Activated CD4-positive, CD25-positive, alpha-beta regulatory T cell treated with anti-CD3 and anti-CD28 coated beads, Interleukin-2, amount 50 U/mL, for 72 hours (primary cell): ENCODE data around the gene TMEM51.
"Not testable (repeated sequence)": the region's sequence is repeated elsewhere in the genome, so short reads cannot be mapped to it uniquely, and the experiment has no call there.

Experiments used
- DNase-seq: peaks from one replicate; pipeline ENCODE4 v3.0.0; 2021

TMEM51 gene

DNA sequence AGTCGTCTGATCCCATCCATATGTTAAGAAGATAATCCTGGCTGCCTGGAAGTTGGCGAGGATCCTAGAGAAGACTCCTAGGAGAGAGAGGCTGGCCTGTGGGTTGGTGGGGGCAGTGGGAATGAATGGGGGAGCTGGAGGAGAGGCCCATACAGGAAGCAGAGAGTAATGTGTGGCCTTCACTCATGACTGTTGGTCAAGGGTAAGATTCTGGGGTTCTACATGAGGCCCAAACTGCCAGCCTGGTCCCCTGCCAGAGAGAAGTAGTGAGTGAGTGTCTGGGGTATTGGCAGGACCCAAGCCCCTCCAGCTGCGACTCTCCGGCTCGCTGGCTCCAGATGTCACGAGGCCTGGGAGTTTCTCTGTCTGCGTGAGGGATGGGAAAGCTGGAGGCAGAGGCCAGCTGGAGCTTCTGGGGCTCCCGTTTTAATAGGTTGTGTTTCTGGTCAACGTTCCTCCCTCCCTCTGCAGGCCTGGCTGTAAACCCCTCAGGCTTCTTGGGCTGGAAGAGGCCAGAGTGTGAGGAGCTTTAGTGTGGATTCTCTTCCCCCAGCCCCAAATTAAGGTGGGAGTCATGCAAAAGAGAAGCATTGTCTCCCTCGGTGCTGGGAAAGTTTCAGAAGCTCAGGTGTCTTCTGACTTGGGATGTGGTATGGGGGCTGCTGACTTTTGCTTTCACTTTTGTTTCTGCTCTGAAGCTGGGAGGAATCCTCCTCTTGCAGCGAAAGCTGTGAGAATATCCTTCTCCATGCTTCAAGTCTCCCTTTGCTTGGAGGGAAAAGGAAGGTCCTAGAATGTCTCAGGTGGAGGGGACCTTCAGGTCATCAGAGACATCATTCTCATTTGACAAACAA, 2.6 kb downstream of the TMEM51 start:
- DNase-seq = no peak

DNA sequence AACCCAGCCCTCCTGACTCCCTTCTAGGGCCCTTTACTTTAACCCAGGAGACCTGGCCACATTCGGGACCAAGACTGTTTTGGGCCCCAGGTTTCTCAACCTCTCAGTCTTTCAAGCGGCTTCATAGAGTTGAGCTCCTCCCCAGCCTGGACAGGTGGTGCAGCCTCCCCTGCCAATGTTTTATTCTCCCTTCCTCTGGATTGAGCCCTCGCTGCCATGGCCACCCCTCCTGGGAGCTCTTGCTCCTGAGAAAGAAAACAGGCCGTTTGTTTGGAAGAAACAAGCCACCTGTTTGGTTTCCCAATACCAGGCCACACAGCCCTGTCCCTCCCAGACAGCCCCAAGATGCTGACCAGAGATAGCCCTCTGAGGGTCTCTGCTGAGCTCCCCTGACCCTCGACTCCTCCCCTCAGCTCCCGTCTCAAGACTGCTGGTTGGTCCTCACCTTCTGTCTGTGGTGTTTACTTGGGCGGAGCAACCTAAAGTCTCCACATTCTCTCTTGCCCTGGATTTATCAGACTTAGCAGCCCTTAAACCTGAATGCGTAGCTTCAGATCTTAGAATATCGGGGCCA, 3.3 kb downstream of the TMEM51 start:
- no peak for DNase-seq

DNA sequence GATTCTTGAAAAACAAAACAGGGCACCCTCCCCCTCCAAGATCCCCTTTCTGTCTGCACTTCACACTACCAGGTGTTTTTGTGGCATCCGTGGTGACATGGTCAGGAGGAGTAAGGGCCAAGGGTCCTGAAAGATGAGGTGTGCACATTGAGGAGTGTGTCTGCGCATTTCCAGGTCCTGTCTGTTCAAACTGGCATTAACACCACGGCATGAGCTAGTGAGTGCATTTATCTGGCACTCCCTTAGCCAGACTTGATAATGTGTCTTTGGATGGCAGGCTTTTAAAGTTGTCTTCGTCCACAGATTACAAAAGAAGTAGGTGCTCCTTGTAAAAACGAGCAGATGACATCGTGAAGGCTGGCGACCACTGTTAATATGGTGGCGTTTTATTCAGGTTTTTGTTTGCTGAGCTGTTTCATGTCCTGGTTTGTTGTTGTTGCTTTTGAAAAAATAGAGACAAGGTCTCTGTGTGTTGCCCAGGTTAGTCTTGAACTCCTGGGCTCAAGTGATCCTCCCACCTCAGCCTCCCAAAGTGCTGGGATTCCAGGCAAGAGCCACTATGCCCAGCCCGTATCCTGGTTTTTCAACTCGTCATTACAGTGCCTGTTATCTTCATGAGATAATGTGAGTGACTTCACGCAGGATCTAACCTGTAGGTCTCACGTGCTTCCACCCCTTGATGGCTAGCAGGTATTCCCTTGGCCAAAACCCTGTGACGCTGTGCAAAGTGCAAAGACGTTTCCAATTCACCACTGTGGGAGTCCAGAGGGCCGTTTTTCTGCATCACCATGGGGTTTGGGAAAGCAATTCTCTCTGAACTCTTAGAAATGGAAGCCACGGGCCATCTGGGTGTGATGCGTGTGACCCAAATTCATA, 4.2 kb downstream of the TMEM51 start:
- no peak for DNase-seq

DNA sequence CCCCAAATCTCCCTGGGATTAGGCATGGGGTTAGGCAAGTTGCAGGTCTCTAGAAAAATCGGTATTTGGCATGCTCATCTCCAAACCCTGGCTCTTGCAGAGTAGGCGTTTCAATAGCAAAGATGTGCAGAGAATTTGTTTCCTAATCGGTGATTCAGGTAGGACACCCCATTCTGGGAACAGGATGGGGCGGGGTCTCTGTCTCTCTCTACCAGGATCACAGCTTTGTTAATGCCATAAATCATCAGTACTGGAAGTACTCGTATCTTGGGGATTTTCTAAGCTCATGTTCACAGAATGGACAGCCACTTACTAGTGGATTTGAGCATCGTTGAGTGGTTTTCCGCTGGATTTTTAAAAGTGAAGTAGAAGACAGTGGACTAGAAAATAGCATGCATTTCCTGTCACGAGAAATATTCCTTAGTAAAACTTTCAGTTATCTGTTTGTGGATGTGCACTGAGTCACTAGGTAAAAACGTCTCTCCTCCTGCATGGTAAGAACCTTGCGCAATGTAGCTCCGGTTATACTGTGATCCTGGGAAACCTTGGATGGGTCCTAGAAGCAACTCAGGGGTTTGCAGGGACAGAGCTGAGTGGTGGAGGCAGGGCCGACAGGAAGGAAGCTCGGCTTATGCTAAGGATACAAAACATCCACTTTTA, 5.1 kb downstream of the TMEM51 start:
- DNase-seq = no peak

DNA sequence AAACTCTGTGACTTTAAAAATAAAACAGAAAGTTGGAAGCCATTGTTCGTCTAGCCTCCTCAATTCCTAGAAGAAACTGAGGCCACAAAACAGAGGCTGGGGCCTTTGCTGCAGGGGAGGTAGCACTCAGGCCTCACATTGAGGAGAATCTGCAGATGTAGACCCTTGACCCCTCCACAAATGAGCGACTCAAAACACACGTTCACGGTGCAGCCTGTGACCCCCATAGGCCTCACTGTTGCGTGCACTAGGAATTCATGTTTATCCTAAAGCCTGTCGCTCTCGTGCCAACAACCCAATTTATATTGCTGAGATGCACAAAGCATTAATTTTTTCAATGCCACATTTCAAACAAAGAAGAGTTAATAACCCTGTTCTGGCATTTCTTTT, 5.6 kb downstream of the TMEM51 start:
- no peak for DNase-seq

DNA sequence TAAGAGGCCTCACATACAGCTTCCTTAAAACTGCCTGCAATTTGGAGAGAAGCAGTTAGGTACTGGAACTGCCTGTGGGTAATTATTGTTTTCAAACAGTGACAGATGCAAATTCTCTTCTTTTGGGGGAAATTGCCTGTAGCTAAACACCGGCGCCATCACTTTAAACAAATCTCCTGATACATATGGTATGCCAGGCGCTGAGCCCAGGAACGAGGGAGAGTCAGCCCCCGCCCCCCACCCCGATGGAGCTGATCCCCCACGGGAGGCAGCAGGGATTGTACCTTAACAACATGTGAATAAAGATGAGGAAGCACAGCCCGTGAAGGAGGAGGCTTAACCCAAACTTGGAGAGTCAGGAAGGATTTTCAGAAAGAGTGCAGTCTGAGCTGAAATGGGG, 7.1 kb downstream of the TMEM51 start:
- no peak for DNase-seq

DNA sequence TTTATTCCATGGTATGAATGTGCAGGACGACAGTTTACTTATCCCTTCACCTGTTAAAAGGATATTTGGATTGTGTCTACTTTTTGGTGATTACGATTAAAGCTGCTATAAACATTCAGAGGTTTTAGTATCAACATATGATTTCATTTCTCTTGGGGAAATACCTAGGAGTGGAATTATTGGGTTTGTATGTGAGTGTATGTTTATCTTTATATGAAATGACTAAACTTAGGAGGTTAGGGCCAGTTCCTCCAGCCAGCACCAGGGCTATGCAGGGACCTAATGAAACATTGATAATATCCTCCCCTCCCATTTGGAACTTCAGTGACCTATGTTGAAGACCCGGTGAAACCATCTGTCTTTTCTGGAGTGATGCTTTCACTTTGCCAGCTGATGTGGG, 13.8 kb downstream of the TMEM51 start:
- no peak for DNase-seq

DNA sequence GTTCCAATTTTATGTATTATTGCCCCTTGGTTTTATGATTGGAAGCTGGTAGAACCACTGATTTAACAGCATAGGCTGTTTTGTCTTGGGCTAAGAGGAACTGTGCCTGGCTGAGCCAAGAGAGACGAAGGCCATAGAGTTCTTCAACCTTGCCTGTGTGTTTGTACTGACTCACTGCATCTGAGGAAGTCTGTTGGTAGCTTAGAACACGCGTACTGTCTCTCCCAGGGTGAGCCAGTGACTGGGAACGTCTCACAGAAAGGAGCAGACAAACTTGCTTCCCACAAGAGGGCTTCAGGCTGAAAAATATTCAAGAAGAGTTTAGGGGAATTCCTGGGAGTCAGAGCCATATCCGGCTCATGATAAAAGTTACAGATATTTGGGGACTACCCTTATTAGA, 14.9 kb downstream of the TMEM51 start:
- DNase-seq = no peak

DNA sequence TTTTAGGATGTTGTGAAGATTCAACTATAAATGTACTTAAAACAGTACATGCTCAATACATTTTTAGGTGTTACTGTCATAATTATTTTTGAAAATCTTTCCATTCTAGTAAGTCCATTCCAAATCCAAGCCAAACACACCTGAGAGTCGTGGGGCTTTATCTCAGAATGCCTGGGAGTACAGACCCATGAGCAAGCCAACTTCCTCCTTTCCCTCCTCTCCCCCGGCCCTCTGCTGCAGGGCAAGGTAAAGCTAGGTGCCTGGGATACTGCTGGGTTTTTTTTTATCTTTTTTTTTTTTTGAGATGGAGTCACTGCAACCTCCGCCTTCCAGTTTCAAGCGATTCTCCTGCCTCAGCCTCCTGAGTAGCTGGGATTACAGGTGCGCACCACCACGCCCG, 16.5 kb downstream of the TMEM51 start:
- DNase-seq = no peak

DNA sequence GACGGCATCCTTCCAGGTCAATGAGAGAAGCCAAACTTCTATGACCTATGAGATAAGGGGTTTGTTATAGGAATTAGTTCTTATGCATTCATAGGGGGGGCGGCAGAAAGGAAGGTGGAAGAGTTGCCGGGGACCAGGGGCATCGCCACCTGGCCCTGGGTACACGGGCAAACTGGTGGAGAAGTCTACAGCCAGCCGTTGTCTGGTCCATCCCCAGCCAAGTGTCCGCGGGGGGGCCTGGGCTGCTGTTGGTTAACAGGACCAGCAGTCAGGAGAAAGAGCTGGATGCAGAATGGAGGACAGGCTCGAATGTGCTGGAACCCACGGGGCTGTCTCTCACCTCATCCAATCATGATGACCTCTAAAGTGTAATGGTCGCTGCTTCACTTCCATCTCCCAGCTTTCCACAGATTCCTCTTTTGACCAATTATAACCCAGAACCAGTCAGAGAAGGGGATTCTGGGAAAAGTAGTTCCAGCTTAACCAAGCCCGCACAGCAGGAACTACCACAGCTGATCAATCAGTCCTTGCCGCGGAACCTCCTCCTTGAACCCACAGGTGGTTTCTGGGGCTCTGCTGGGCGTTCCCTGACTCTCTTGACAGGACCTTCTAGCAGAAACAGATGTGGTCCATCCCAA, 17.8 kb downstream of the TMEM51 start:
- no peak for DNase-seq

DNA sequence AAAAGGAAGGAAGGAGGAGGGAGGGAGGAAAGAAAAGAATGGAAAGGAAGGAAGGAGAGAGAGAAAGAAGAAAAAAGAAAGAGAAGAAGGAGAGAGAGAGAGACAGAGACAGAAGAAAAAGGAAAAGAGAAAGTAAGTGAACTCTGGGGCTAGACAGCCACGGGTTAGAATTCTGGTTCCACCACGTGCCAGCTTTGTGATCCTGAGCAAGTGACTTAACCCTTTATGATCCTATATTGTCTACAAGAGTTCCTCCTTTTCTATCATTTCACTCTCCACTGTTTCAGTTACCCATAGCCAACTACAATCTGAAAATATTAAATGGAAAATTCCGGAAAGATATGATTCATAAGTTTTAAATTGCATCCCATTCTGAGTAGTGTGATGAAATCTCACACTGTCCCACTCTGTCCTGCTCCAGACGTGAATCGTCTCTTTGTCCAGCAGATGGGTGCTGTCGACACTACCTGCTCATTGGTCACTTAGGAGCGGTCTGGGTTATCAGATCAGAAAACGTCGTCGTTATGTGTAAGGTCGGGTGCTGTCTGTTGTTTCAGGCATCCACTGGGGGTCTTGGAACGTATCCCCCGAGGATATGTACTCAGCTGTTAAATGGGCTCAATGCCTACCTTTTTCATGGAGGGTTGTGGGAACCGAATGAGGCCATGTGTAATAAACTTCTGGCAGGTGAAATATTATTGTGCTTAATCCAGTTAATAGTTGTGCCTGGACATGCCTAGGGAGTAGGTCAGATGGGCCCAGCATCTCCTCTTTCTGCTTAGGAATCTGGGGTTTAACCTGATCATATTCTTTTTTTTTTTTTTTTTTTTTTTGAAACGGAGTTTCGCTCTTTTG, 19.1 kb downstream of the TMEM51 start:
- DNase-seq = no peak

DNA sequence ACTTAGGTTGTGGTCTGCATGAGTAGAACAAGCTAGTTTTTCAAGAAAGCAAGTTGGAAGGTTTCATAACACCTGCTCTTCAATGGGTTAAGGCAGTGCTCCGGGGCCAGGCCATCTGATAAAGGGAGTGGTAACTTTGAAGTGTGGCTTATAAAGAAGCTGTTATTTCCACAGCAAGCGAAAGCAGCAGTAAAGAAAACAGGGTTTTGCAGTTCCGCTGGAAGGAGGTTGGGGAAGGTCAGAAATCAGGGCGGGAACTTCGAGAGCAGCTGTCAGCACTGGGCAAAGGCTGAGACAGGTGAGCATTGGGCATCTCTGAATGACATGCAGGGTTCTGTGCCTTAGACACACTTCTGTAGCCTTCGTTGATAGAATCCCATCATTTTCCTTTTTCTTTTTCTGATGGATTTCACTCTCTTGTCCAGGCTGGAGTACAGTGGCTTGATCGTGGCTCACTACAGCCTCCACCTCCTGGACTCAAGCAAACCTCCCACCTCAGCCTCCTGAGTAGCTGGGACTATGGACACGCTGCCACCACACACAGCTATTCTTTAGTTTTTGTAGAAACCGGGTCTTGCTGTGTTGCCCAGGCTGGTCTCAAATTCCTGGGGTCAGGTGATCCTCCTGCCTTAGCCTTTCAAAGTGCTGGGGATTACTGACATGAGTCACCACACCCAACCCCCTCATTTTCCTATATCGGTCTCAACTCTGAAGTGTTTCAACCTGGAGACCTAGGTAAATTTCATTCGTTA, 20.5 kb downstream of the TMEM51 start:
- no peak for DNase-seq

DNA sequence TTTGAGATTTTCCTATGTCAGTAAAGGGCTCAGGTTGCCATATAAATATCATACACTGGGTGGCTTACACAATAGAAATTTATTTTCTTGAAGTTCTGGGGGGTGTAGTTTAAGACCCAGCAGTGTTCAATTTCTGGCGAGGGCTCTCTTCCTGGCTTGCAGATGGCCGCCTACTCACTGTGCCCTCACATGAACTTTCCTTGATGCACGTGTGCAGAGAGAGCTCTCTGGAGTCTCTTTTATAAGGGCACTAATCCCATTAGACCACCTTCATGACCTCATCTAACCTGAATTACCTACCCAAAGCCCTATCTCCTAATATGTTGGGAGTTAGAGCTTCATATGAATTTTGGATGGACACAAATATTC, 21.1 kb downstream of the TMEM51 start:
- no peak for DNase-seq

DNA sequence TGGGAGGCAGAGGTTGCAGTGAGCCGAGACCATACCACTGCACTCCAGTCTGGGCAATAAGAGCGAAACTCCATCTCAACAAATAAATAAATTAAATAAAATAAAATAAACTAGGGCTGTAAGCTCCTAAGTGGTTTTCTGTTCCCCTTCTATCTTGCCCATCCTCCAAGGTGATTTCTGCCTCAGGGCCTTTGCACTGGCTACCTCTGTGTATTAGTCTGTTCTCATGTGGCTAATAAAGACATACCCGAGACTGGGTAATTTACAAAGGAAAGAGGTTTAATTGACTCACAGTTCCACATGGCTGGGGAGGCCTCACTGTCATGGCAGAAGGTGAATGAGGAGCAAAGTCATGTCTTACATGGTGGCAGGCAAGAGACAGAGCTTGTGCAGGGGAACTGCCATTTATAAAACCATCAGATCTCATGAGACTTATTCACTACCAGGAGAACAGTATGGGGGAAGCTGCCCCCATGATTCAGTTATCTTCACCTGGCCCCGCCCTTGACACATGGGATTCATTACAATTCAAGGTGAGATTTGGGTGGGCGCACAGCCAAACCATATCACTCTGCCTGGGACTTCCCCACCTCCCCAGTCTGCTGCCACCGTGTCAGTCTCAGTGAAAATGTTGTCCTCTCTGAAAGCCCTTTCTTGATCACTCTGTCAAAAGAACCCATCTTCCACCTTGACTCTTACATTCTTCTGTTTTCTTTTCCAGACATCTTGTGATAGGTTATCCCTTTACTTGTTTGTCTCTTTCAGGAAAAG, 22.0 kb downstream of the TMEM51 start:
- not testable (repeated sequence) for DNase-seq

DNA sequence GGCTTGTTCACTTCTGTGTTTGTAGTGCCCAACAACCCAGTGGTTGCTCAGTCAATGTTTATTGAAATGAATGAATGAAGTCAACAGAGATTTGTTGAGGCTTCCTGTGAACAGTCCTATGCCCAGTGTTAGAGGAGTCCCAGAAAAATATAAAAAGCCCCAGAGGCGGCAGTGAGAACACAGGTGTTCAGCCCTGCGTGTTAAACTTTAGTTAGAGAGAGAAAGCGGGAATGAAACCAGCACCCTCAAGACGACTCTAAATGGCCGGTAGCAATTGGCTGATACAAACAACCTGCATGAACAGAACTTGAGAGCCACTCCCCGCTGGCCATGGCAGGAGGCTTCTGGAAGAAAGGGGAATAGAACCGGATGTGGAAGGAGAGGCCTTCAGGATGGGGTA, 22.6 kb downstream of the TMEM51 start:
- no peak for DNase-seq

DNA sequence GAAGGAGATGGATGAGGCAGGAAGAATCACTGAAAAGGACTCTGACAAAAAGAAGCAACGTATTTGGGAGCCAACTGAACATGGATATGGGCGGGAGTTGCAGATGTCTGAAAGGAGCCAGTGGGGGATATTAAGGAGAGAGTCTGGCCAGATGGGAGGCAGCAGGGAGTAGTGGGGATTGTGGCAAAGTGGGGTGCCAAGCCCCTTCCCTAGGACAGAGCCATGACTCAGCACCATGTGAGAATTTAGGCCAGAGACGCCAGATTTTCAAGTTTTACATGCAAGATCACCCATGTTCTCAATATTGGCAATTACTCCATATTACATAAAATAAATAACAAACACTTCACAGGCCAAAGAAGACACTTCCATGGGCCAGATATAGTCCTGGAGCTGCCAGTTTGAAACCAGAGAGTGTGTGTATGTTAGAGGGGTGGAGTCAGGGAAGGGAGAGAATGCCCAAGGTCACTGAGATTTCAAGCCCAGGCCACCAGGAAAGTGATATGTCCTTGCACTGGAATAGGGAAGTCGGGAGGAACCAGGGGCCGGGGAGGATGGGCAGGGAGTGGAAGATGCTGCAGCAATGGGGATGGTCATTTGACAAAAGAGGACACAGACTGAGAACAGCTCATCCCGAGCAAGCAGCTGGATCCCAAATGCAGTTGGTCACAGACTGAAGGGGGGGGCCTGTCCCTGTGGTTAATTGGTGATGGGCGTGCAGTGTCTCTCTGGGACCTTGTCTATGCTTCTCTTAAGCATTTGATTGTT, 23.5 kb downstream of the TMEM51 start:
- DNase-seq = no peak

DNA sequence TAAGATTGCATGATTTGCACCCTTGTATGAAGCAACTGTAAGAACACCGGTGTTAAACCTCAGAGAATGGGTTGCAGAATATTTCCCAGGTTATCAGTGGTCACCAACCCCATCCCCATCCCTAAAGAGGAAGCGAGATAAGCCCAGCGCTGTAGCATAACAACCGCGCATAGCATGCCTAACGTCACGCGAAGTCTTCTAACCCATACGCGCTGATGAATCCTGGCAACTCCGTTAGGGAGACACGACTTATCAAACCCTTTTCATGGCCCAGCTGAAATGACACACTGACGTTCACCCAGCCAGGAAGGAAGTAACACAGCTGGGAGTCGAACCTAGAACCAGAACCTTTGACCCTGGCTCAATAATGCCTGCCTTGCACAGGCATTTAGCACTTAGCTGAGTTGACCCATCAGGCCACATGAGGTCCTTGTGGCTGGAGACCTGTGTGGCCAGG, 24.2 kb downstream of the TMEM51 start:
- DNase-seq = no peak

DNA sequence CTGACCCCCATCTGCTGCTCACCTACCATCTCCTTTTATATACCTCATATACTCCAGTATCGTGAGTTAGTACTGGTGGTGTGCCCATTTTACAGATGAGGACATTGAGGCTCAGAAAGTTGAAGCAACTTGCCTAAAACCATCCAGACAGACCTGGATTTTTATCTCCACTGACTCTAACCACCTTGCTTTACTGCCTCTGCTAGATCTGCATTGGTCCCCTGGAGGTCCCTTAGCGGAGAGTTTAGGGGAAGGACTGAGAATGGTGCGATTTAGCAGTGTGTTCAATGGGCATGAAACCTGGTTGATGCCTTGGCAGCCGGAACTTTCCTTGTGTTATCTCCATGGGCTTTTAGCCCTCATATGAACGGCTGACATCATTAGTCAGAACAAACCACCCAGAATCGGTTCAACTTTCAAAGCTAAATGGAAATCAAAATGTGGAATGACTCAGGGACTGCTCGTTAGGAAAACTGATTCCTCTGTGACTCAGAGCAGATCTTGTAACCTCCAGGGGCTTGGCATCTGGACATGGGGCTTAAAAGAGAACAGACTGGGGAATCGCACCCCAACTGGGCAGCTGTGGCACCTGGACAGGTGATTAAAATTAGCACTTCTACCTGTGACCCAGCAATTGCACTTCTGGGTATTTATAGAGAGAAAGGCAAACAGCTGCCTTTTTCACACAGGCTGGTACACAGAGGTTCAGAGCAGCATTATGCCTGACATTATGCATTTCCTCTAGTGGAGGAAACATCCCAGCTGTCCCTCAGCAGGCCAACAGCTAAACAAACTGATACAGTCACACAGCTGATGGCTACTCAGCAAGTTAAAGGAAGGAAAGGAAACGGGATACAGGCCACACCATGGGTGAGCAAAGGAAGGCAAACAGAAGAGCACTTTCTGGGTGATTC, 25.3 kb downstream of the TMEM51 start:
- DNase-seq = no peak
